ENCODE measurements around the gene COL19A1. TPM values are rescaled to one million over a fixed set of nuclear protein-coding genes. Genes with fewer than 3 reads are reported as not detected.

Gene COL19A1
- total and polyA plus RNA-seq, 2 experiments from 2014 or later = not detected

DNA sequence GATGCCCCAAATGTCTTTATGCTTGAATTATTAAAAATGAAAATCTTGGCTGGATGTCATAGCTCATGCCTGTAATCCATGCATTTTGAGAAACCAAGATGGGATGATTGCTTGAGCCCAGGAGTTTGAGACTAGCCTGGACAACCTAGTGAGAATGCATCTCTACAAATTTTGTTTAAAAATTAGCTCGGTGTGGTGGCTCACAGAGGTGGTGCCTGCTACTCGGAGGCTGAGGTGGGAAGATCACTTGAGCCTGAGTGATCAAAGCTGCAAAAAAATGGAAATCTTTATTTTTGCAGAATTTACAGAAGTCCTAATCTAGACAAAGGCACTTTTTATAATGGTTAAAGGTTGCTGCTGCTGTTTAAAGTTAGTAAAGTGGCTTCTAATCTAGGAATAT is 20.0 kb upstream of the COL19A1 start (continued):
- TF ChIP-seq ZNF114 (CRISPR knock-in tag; IDR thresholded peaks at IDR 0.05) = no peak

- H3K36me3 Mint-ChIP-seq (ENCODE audit: low read depth) = no peaks in the 10 kb centered on the region
- H3K4me1 Mint-ChIP-seq = no peaks in the 10 kb centered on the region
- ATAC-seq = no peak
- Histone ChIP-seq H3K27me3 (ENCODE audit: insufficient read depth) (no peaks in the 10 kb centered on the region), H3K36me3 (ENCODE audit: insufficient read depth) (no peaks in the 10 kb centered on the region), H3K4me3 (no peak overlapping the region), H3F3A (replicated peaks; ENCODE audit: low read depth) (no peaks in the 10 kb centered on the region), H3K79me2 (replicated peaks; ENCODE audit: insufficient read depth) (no peaks in the 10 kb centered on the region), H3K27ac (ENCODE audit: low read depth) (no peak overlapping the region), H3K4me1 (ENCODE audit: insufficient read depth) (no peaks in the 10 kb centered on the region), H3K4me2 (no peak overlapping the region), H2AFZ (peak overlapping the region; percentile 15; the same call in 1 of the 2 replicates), H3K9me2 (ENCODE audit: insufficient read depth) (no peaks in the 10 kb centered on the region), H4K20me1 (replicated peaks; ENCODE audit: insufficient read depth) (no peaks in the 10 kb centered on the region)
- DNase-seq (ENCODE audit: low spot score) = no peak
- no peaks in the 10 kb centered on the region for H3K9me3 Mint-ChIP-seq
- H3K4me3 Mint-ChIP-seq = no peak overlapping the region
- H3K27me3 Mint-ChIP-seq (ENCODE audit: insufficient read depth, low read depth, poor library complexity) = no peaks in the 10 kb centered on the region
- no peak overlapping the region for H3K27ac Mint-ChIP-seq
- TF ChIP-seq POLR2AphosphoS5 (IDR thresholded peaks at IDR 0.05; ENCODE audit: low read depth) (no peak), EZH2 (IDR thresholded peaks at IDR 0.05; ENCODE audit: low read depth, unreplicated experiment) (no peak), ZNF331 (CRISPR knock-in tag; IDR thresholded peaks at IDR 0.05; ENCODE audit: low read depth) (no peak), CREB1 (CRISPR knock-in tag; IDR thresholded peaks at IDR 0.05; ENCODE audit: low read depth) (no peak), ZNF114 (CRISPR knock-in tag; IDR thresholded peaks at IDR 0.05) (no peak), ZNF462 (CRISPR knock-in tag; IDR thresholded peaks at IDR 0.05) (no peak), JUNB (IDR thresholded peaks at IDR 0.05; ENCODE audit: unreplicated experiment) (no peak), EZH2phosphoT487 (IDR thresholded peaks at IDR 0.05; ENCODE audit: unreplicated experiment) (no peak), NANOG (IDR thresholded peaks at IDR 0.05; ENCODE audit: borderline replicate concordance) (no peak), CTCF (conservative IDR thresholded peaks at IDR 0.05; ENCODE audit: low read depth in 2 of 2) (no peak), STAT1 (IDR thresholded peaks at IDR 0.05; ENCODE audit: unreplicated experiment) (no peak)
- TF ChIP-seq, protein P1, sequence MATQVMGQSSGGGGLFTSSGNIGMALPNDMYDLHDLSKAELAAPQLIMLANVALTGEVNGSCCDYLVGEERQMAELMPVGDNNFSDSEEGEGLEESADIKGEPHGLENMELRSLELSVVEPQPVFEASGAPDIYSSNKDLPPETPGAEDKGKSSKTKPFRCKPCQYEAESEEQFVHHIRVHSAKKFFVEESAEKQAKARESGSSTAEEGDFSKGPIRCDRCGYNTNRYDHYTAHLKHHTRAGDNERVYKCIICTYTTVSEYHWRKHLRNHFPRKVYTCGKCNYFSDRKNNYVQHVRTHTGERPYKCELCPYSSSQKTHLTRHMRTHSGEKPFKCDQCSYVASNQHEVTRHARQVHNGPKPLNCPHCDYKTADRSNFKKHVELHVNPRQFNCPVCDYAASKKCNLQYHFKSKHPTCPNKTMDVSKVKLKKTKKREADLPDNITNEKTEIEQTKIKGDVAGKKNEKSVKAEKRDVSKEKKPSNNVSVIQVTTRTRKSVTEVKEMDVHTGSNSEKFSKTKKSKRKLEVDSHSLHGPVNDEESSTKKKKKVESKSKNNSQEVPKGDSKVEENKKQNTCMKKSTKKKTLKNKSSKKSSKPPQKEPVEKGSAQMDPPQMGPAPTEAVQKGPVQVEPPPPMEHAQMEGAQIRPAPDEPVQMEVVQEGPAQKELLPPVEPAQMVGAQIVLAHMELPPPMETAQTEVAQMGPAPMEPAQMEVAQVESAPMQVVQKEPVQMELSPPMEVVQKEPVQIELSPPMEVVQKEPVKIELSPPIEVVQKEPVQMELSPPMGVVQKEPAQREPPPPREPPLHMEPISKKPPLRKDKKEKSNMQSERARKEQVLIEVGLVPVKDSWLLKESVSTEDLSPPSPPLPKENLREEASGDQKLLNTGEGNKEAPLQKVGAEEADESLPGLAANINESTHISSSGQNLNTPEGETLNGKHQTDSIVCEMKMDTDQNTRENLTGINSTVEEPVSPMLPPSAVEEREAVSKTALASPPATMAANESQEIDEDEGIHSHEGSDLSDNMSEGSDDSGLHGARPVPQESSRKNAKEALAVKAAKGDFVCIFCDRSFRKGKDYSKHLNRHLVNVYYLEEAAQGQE (IDR thresholded peaks at IDR 0.05; ENCODE audit: unreplicated experiment) = no peak
- TF ChIP-seq, protein P2, sequence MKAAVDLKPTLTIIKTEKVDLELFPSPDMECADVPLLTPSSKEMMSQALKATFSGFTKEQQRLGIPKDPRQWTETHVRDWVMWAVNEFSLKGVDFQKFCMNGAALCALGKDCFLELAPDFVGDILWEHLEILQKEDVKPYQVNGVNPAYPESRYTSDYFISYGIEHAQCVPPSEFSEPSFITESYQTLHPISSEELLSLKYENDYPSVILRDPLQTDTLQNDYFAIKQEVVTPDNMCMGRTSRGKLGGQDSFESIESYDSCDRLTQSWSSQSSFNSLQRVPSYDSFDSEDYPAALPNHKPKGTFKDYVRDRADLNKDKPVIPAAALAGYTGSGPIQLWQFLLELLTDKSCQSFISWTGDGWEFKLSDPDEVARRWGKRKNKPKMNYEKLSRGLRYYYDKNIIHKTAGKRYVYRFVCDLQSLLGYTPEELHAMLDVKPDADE (IDR thresholded peaks at IDR 0.05) = no peak
Measured at GRCh38 chr6:69846770-69847491, 19.4 kb upstream of the COL19A1 start.

Data from GM23338 (cell line).